Coronary artery (tissue), 2 donors: ENCODE results near the gene CATSPER4.

Experiments used
- DNase-seq: peaks from one replicate; pipeline ENCODE4 v3.0.0-alpha.2; 2017; ENCODE audit warnings: low spot score
- H3K27ac ChIP-seq, 2 donors: fragments of 200-600 bp; sonication (generic); one replicate each; pipeline ENCODE4 v1.5.1; 2016 to 2019
- H3K4me3 ChIP-seq: fragments of 200-600 bp; sonication (generic); 2 replicates; pipeline ENCODE4 v1.5.1; 2016; ENCODE audit warnings: mild to moderate bottlenecking, moderate library complexity
- CTCF ChIP-seq: fragments of 200-600 bp; sonication (generic); IDR thresholded peaks from one replicate; pipeline ENCODE4 v1.5.1; 2019; ENCODE audit warnings: antibody characterized with exemption

Gene CATSPER4

GRCh38 chr1:26154750-26155149, 35.7 kb upstream of the CATSPER4 start:
- DNase-seq, result no peak
- Histone ChIP-seq H3K4me3 (no peak overlapping the region), H3K27ac (peak overlapping the region in 1 of 2 donors; percentile 54)
- no peak for TF ChIP-seq CTCF

GRCh38 chr1:26155370-26156284, 34.8 kb upstream of the CATSPER4 start:
- DNase-seq, result peak; percentile 64
- H3K27ac ChIP-seq, result peak overlapping the region in 1 of 2 donors; percentile 54
- no peak for TF ChIP-seq CTCF
- H3K4me3 ChIP-seq, result peak overlapping the region; percentile 21

- Histone ChIP-seq H3K4me3 (peak overlapping the region; percentile 21), H3K27ac (peak overlapping the region in 1 of 2 donors; percentile 54)
- peak; percentile 67 for DNase-seq
- no peak for TF ChIP-seq CTCF
These were observed 33.9 kb upstream of the CATSPER4 start for GRCh38 chr1:26156285-26157038.

GRCh38 chr1:26158271-26158907, 32.0 kb upstream of the CATSPER4 start:
- Histone ChIP-seq H3K4me3 (no peak overlapping the region), H3K27ac (peak overlapping the region in 1 of 2 donors; percentile 5)
- no peak for TF ChIP-seq CTCF
- peak; percentile 68 for DNase-seq

GRCh38 chr1:26158908-26159742, 31.3 kb upstream of the CATSPER4 start, which contains the start of gene FAM110D:
Gene FAM110D, plus strand, starts transcription at chr1:26159079. Its CDS starts 2,213 bp downstream, at chr1:26161292.
- Histone ChIP-seq H3K27ac (peak within 1 kb of the TSS in 1 of 2 donors; percentile 47), H3K4me3 (peak within 1 kb of the TSS; percentile 72)
- peak; percentile 61 for DNase-seq
- no peak for TF ChIP-seq CTCF

- DNase-seq, result no peak
- Histone ChIP-seq H3K4me3 (peak overlapping the region; percentile 72), H3K27ac (peak overlapping the region in 1 of 2 donors; percentile 47)
- no peak for TF ChIP-seq CTCF
These were observed 30.7 kb upstream of the CATSPER4 start for GRCh38 chr1:26159743-26160039.
